ENCODE results near the gene CACFD1. TPM values are rescaled to one million over a fixed set of nuclear protein-coding genes. Genes with fewer than 3 reads are reported as not detected.

CACFD1 gene
- total and polyA plus RNA-seq, 2 of the 13 experiments (the other 11 are each of a cell fraction or from before 2014, with no cell fraction given) = 13.8 to 14.6 TPM

GRCh38 chr9:133507246-133507965 lies 47.6 kb downstream of the CACFD1 start:
- no peak for DNase-seq (ENCODE audit: low spot score)
- H3K9me3 ChIP-seq (ENCODE audit: low read length) = peaks cover 2% of the 10 kb centered on the region
- POLR2A ChIA-PET = interaction anchor here (0.7 to 1.6 kb wide), 5 partner anchors 14 to 230 kb away, joined by 3 to 5 read pairs (median 4); partner anchors contain the start of genes CACFD1, MED22, RPL7A and SARDH
- no peak for ATAC-seq
- no peak overlapping the region for H3K27ac ChIP-seq (ENCODE audit: extremely low read length, insufficient read depth, low read length)
- peaks cover 49% of the 10 kb centered on the region for H3K4me1 ChIP-seq (ENCODE audit: insufficient read depth, low read length)
- FAIRE-seq = no peak
- 64% methylated on average over 18 of the region's 24 CpGs for WGBS (ENCODE audit: low lambda C conversion rate)
- no peak for TF ChIP-seq NR2F6 (IDR thresholded peaks at IDR 0.05)
- TF ChIP-seq NR2F6 (CRISPR knock-in tag; IDR thresholded peaks at IDR 0.05) = no peak
- no peak for TF ChIP-seq EEA1 (CRISPR knock-in tag; IDR thresholded peaks at IDR 0.05; ENCODE audit: borderline replicate concordance)
- no peak for TF ChIP-seq PAXIP1 (CRISPR knock-in tag; conservative IDR thresholded peaks at IDR 0.05)
- TF ChIP-seq ZNF503 (CRISPR knock-in tag; IDR thresholded peaks at IDR 0.05) = no peak
- TF ChIP-seq ZNF709 (CRISPR knock-in tag; IDR thresholded peaks at IDR 0.05) = no peak
- no peak for TF ChIP-seq PAWR (CRISPR knock-in tag; IDR thresholded peaks at IDR 0.05; ENCODE audit: borderline replicate concordance)
- TF ChIP-seq HNRNPL (IDR thresholded peaks at IDR 0.05; ENCODE audit: low read depth, low read length) = 0 out of 2 replicates have a peak, but pooled peaks have one; percentile 9
- no peak for TF ChIP-seq HES4 (CRISPR knock-in tag; IDR thresholded peaks at IDR 0.05; ENCODE audit: borderline replicate concordance)
- TF ChIP-seq MBNL3 (CRISPR knock-in tag; conservative IDR thresholded peaks at IDR 0.05) = no peak
- peak; percentile 92 for TF ChIP-seq ZSCAN22 (CRISPR knock-in tag; IDR thresholded peaks at IDR 0.05)
- H3K4me3 ChIP-seq (replicated peaks in 1 of 3; ENCODE audit: insufficient read depth in 1 of 3, low read depth in 2 of 3, low read length in 3 of 3) = peak overlapping the region in 1 of 3 experiments; percentile 30; a peak in 1 of 6 replicates
- no peaks in the 10 kb centered on the region for H4K20me1 ChIP-seq (ENCODE audit: insufficient read depth, low read length)
- in situ Hi-C loops (cut with HindIII; ENCODE audit: extremely low pct_ligation_motif_present, low pct_unique_long_range_greater_than_20kb) = no loop called here
- intact Hi-C loops (cut with micrococcal nuclease; ENCODE audit: unreplicated experiment) = no loop called here
- CTCF ChIA-PET (ENCODE audit: low intra/inter-chr PET ratio, low total read pairs) = no interaction called here
- peak overlapping the region; percentile 60 for H3K4me2 ChIP-seq (ENCODE audit: low read depth, low read length)
- H2AFZ ChIP-seq (ENCODE audit: low read length) = no peak overlapping the region
- BruUV-seq (replicated peaks) = no TSS peak
- no peak overlapping the region for H3K9ac ChIP-seq (ENCODE audit: insufficient read depth, low read depth, low read length)
- H3K27me3 ChIP-seq (ENCODE audit: control insufficient read depth in 1 of 2, insufficient read depth in 2 of 2, low read length in 2 of 2) = peaks cover 0 to 27% of the 10 kb centered on the region in 2 experiments; a peak in 3 of 5 replicates
- H3K36me3 ChIP-seq (replicated peaks in 1 of 2; ENCODE audit: control insufficient read depth in 1 of 2, insufficient read depth in 2 of 2, low read length in 2 of 2) = no peaks in the 10 kb centered on the region
- H3K79me2 ChIP-seq (ENCODE audit: insufficient read depth, low read length) = no peaks in the 10 kb centered on the region

Data from HepG2 (cell line).